Stimulated activated CD4-positive, alpha-beta T cell treated with anti-CD3 and anti-CD28 coated beads, Interleukin-15, amount 100 ng/mL, for 24 hours (primary cell): Measurements from ENCODE around the gene DNAJB5.
A peak's percentile ranks its signal among the peaks of the same experiment; 100 is the strongest.

Source experiments
- DNase-seq: peaks from one replicate; pipeline ENCODE4 v3.0.0-alpha.2; 2020

Gene DNAJB5

DNA sequence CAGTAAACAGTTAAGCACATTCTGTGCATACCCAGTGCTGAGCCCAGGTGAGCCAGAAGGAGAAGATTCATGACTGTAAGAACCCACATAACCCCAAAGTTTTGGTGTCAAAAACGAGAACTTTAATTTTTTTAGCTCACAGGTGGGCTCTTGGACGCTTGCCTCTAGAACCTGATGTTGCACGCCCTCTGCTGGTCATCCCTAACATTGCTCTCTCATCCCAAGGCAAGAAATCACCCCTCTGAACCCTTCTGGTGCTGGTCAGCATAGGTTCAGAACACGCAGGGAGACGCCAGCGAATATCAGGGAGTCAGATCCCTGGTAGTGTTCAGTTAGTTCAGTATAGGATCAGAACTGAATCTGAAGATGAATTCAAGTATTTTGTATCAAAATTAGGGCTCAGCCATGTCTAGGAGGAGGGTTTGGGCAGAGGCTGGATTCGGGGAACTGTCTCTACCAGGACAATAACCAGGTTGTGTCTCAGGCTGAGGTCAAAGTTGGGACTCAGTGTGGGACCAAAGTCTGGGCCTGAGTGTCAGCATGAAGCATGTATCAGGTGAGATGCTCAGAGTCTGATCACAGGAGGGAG, 4.1 kb upstream of the DNAJB5 start:
- DNase-seq, result peak; percentile 73

DNA sequence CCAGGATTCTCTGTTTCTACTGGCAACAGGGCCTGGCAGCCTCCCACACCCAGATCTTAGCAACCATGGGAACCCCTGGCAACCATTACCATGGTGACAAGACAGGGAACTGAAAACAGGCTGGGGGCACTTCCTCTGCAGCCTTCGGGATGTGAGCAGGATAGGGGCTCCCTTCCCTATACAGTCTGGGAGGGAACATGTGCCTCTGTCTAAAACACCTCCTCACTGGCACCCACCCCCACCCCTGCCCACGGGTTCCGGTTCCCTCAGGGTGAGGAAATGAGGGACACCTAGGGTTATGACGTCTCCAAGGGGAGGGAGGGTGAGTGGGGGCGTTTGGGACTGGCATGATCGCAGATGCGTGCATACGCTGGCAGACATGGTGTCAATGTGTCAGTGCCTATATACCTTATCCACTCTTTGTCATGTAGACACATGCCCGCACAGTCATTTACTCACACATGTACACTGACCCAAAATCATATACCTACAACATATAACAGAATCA, 3.0 kb upstream of the DNAJB5 start:
- DNase-seq, result peak; percentile 57

DNA sequence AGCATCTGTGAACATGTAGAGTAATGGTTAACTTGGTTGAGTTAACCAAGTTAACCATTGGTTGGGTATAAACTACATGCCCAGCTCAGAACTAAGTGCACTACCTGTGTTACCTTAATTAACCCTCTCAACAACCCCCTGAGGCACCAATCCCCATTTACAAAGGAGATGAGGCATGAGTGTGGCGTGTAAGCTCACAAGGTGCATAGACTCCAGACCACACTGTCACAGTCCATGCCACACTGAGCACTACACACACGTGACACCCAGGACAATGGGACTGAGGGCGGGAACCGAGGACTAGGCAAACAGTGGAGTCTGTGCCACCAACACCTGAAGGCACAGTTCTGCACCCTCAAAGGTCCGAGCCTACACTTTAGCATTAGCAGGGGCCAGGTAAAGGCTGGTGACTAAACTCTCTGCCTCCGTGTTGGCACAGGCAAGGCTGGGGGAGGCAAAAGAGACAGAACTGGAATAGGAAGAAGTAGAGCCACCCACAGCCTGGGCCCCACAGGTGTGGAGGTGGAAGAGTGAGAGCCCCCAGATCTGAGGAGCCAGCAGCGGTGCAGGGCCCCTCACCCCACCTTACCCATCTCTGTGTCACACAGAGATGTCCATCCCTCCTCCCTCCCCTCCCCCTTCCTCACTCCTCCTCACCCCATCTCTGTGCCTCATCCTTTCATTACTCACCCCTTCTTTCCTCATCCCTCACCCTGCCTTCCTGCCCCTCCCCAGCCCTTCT, 2.2 kb upstream of the DNAJB5 start:
- peak; percentile 24 for DNase-seq

DNA sequence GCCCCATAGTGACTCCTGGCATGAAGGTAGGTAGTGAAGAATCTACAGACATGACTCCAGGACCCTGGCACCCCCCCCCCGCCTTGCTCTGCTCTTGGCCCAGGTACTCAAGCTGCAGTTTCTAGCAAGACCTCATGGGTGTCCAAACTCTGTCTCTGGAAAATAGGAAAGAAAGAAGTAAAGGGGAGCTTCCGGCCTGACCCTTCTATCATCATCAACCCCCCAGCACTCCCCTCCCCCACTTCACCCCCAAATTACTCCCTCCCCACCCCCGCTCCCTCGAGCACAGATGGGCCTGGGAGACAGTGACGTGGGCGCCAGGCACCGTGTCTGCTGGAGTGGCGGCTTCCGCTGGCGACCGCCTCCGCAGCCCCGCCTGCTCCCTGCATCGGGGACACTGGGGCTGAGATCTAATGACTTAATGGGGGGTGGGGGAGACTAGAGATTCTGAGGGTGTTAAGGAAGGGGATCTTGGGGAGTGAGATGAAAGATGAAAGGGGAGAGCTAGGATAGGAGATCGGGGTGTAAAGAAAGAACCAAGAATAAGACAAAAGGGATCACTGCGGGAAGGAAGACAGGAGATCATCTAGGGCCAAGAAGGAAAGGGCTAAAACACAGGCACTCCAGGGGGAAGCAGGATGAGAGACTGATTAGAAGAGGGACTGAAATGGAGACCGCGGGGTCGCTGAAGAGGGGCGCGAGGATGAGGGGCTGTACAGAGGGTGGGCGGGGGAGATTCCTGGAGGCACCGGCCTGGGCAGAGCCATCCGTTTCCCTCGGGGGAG, 1.1 kb upstream of the DNAJB5 start:
- peak; percentile 70 for DNase-seq

DNA sequence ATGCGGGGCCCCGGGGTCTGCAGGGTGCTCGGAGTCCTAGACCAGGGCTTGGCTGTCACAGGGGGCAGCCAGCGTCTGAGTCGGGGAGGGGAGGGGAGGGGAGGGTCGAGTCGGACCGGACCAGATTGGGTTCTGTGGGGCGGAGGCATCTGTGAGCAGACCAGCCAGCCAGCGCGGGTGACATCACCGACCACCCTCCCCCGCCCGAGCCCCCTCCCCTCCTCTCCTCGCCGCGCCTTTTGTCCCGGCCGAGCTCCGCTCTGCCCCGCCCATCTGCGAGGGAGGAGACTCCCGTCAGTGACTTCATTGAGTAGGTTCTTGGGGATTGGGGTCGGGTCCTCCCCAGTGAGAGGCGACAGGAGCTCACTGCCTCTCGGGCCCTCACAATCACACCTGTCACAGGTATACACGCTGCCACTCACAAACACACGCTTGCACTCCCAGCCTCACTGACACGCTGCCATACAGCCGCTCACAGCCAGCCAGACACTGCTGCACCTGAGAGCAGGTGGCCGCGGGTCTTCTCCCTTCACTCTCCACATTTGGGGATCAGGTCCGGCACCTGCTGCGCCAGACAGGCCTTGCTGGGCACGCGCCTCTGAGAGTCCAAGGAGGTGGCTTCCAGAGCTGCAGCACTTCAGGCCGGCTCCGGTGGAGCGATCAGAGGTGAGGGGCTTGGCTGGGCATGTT, 546 bp downstream of the DNAJB5 start:
- peak; percentile 59 for DNase-seq

DNA sequence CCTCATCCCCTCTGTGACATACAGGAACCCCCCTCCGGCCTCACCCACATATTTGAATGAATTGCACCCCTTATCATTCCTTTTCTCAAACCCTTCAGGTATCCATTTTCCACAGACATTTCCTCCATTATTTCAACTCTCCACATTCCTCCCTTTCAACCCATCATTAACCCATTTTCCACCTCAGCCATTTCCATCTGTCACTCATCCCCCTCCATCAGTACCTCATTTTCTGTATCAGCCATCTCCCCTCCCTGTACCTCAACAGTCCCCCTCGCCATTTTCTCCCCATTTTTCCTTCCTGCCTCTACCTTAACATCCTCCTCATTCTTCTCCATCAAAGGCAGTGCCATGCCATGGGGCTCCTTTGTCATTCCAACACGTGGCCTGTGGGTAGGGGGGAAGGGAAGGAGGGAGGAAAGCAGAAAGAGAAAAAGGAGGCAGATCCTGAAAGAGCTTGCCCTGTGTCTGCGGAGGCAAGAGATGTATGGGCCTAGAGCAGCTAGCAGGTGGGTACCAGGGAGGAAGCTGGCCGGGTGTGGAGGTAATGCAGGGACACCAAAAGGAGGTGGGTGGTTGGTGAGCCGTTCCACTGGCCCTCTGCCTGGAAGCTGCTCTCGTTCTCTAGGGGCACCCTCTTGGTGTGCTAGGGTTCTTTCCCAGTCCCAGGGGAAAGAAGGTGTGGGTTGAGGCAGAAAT, 1.5 kb downstream of the DNAJB5 start:
- DNase-seq, result no peak

DNA sequence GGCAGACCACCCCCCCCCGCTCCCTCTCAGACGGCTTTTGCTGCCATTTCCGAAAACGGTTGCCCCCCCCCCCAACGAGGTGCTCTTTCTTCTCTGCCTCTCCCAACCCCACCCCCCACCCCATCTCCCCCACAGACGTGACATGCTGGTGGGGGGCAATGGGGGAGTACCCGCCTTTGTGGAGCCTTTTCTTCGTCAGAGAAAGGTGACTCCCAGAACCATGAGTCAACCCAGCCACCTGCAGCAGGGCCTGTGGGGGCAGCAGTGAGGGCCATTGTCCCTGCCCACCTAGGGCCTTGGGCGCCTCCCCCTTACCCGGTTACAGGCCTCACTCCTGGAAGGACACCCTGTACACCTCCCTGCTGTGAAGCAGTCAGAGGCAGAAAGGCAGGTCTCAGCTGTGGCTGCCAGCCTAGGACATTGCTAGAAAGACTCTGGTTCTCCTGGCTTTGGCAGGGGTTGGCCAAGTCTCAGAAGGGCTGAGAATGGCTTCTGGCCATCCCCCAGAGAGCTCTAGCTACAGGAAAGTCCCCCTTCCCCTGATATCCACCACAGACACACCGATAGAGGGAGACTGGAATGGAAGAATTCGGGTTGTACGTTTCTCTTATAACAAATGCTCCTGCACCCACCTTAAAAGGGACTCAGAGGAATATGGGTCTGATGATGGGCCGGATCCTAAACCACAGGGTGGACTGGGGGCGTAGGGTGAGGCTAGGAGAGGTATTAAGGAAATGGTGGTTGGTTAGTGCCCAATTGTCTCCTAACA, 2.2 kb downstream of the DNAJB5 start:
- peak; percentile 47 for DNase-seq

DNA sequence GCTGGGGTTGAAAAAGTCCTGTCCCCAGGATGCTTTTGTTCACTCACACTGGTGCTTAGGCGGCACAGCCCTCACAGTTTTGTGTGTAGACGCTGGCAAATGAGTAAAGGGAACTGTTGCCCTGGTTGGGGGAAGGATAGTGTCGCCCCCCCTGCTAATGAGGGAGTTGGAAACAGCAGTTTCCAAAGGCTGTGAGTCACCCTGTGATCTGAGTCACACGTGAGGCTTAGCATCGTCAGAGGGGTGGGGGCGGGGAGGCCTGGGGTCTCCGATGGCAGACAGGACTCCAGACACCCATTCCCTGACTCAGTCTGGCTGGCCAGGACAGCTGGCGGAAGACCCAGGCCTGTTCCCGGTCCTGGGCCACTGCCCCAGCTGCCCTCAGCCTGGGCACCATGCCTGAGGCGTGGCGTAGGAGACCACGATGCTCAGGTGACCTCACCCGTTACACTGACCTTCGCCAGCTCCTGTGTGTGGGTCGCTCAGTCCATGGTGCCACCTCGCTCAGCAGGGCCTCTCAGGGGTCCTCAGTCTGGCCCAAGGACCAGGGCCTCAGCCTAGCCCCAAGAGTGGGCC, 2.9 kb downstream of the DNAJB5 start:
- peak; percentile 81 for DNase-seq

DNA sequence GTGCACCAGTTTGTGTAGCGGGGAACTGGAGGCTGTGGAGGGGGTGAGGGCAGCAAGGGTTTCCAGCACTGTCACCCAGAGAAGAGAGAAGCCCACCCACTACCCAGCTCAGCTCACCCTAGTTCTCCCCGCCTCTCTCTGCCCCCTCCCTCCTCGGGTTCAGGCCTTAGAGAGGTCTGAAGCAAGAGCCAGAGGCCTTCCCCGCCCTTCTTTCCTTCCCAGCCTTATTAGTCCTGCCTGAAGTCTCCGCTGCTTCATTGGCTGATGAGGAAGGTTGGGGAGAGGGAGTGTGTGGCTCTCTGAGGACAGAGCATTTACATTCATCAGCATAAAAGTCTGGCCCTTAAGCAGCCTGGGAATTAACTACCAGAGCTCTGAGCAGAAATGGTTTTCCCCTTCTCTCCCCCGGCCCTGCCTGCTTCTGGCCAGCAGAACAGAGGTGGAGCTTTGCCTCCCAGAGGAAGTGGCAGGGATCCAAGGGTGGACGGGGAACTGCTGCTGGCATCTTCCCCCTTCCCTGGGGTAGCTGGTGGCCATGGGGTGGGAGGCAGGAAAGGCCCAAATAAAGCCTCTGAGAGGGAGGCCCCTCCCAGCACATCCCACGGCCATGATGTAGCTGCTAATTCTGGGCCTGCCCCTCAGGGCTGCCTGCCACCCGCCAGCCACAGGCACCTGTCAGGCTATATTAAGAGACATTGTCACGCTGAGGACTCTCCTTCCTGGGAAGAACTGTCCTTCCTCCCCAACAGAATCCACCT, 4.1 kb downstream of the DNAJB5 start:
- peak; percentile 34 for DNase-seq

DNA sequence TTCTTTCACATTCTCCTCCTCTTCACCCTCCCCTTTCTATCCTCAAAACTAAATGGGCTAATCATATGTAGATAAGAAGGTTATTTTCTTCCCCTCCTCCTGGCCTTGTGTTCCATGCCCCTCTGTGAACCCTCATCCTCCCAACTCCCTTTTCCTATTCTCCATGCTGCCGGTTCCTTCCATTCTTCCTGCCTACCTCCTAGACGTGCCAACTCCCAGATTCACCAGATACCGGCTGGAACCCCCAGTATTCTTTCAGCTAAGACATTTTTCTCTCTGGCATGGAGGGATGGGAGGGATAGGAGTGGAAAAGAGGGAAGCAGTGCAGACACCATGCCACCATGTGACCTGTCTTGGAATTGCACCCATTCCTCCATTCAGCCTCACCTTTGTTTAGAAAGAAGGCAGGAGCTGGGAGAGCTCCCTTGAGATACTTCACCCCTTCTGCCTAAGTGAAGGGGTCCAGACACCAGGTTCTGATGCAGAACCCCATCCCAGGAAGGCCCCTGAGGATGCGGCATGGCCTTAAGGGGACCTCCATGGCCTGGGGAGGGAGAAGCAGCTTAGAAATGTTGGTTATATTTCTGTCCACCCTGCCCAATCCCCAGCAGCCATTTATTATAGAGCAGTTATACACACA, 4.8 kb downstream of the DNAJB5 start:
- no peak for DNase-seq

DNA sequence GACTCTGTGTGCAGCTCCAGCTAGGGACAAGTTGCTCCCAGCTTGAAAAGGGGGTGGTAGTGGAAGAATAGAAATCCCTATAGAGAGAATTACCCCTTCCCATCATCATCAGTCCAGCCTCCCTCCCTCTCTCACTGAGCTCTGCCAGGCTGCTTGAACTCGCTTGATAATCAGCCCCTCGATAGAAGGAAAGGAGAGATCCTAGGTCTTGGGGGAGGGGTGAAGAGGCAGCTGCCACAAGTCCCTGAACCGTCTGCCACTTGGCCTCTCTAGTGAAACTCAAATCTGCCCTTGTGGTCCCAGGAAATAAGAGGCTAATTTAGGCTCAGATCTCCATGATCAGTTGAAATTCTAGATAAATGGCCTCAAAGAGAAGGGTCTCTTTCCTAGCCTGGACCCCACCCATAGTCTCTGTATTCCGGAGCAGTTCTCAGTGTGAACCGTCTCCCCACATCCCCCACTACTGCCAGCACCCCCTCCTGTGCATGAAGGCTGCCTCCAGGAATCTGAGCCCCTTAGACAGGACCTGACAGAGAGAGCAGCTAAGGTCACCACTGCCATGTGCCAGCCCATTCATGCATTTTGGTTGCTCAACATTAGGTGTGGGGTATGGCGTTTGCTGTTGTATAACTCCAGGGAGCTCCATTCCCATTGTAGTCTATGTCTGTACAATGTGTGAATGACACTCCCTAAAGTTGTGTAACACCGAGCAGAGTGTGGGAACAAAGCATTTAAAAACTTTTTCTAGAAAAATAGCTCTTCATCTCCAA, 5.5 kb downstream of the DNAJB5 start:
- no peak for DNase-seq

DNA sequence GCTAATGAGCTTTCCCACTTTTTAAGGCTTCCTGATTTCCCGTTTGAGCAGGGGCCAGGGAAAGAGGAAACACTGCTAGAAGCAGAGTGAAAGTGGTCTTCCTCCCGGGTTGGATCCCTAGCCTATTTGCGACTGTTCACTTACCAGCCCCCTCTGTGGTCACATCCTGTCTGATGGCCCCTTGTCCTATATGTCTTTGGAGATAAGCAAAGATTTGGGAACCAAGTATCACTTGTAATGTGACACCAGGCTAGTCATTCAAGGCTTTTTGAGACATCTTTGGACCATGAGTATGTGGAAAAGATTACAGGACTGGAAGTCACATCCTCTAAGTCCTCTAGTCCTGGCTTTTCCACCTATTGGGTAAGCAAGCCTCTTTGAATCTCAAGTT, 6.1 kb downstream of the DNAJB5 start:
- DNase-seq, result no peak

DNA sequence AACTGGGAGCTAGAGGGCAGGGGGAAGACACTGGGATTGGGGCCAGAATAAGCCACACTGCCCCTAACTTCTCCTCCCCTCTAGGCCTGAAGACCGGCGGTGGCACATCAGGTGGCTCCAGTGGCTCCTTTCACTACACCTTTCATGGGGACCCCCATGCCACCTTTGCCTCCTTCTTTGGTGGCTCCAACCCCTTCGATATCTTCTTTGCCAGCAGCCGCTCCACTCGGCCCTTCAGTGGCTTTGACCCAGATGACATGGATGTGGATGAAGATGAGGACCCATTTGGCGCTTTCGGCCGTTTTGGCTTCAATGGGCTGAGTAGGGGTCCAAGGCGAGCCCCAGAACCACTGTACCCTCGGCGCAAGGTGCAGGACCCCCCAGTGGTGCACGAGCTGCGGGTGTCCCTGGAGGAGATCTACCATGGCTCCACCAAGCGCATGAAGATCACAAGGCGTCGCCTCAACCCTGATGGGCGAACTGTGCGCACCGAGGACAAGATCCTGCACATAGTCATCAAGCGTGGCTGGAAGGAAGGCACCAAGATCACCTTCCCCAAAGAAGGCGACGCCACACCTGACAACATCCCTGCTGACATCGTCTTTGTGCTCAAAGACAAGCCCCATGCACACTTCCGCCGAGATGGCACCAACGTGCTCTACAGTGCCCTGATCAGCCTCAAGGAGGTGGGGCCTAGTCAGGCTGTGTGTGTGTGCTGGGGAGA, 6.8 kb downstream of the DNAJB5 start:
- DNase-seq, result no peak

DNA sequence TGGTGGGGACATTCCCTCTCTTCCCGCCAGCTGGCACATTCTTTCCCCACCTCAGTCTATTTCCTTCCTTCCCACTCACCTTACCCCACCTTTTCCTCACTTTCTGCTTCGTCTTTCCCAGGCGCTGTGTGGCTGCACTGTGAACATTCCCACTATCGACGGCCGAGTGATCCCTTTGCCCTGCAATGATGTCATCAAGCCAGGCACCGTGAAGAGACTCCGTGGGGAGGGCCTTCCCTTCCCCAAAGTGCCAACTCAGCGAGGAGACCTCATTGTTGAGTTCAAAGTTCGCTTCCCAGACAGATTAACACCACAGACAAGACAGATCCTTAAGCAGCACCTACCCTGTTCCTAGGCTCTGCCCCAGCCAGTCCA, 7.3 kb downstream of the DNAJB5 start:
- DNase-seq, result no peak

DNA sequence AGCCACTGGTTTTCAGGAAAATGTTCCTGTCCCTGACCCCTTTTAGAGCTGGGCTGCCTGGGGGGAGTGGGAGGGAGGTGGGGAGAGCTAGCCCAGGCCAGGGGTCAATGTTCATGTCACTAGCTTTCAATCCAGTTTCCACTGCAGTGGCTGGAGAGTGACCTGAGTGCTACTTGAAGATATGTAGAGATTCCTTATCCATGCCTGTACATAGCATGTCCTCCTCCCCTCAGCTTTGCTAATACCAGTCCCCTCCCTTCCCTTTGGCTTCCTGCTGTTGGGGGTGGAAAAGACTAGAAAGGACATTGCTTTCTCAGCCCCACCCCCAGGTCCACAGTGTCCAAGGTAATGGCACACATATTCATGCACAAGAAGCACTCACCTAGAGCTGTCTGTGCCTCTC, 7.8 kb downstream of the DNAJB5 start:
- DNase-seq, result no peak

DNA sequence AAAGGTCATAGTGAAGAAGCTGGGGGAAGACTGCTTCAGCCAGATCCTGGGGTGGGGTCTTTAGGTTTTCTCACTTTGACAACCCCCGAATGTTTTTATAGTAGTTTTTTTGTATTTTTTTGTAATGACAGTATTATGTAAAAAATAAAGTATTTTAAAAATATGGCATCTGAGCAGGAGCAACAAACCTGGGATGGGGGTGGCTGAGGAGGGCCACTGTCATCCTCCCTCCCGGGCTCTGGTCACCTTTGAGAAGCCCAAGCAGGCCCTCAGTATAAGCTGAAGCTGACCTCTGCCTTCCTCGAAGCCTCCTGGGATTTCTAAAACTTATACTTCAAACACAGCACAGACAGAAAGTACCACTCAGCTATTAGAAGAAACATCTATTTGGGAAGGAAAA, 8.7 kb downstream of the DNAJB5 start:
- no peak for DNase-seq

DNA sequence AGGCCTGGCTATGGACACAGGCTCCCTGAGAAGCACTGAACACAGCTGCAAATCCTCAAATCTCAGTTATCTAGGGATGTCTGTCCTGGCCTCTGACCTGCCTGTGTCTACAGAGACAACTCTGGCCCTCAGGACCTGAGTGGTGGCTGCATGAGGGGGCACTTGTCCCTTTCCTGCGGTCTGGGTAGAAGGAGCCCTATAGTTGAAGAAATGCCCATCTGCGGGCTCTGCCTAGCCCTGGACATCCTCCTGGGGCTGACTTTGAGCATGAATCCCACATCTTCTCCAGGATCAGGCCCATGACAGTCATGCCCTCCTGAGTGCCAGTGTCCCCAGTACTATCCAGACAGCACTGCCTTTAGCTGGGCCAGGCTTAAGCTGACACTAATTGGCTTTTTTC, 10.0 kb downstream of the DNAJB5 start:
- DNase-seq, result no peak

DNA sequence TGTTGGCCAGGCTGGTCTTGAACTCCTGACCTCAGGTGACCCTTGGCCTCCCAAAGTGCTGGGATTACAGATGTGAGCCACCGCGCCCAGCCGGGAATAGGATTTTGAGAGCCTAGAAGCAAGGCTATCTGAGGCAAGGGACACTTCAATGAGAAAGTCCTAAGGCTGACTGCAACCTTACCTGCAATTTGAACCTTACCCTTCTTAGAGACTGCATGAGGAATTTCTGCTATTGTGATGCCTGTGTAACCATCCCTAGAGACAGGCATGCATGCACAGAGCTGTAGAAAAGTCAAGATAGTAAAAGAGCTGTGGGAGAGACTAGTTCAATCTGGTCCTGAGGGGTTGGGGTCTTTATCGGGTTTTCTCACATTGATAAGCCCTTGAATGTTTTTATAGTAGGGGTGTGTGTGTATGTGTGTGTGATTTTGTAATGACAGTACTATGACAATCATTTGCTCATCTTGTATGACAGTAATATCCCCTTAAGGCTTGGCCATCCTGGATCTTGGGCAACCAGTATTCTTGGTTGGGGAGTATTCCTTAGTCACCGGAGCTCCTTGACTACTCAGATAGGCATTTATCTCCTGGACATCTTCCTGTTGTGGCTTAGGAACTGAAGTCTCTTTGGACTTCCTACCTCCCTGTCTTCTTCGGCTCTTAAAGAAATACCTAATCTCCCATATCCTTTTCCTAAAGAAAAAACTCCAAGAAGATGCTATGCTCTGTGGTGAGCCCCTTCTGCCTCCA, 11.2 kb downstream of the DNAJB5 start:
- DNase-seq, result no peak
